Measurements from ENCODE around the gene SOX8.

The SOX8 gene

GRCh38 chr16:972316-973002 lies 9.1 kb upstream of the SOX8 start:
- DNase-seq (ENCODE audit: low read depth, low spot score), result no peak

- no peak for DNase-seq (ENCODE audit: low read depth, low spot score)
These were observed 8.2 kb upstream of the SOX8 start for GRCh38 chr16:973366-973765.

GRCh38 chr16:974001-974601 lies 7.5 kb upstream of the SOX8 start:
- no peak for DNase-seq (ENCODE audit: low read depth, low spot score)

GRCh38 chr16:974611-975261 lies 6.8 kb upstream of the SOX8 start:
- no peak for DNase-seq (ENCODE audit: low read depth, low spot score)

- no peak for DNase-seq (ENCODE audit: low read depth, low spot score)
These were observed 6.3 kb upstream of the SOX8 start for GRCh38 chr16:975291-975690.

GRCh38 chr16:976389-976931 lies 5.1 kb upstream of the SOX8 start:
- no peak for DNase-seq (ENCODE audit: low read depth, low spot score)

- no peak for DNase-seq (ENCODE audit: low read depth, low spot score)
These were observed 4.4 kb upstream of the SOX8 start for GRCh38 chr16:977081-977701.

GRCh38 chr16:977896-978295 lies 3.7 kb upstream of the SOX8 start:
- no peak for DNase-seq (ENCODE audit: low read depth, low spot score)

GRCh38 chr16:978403-978802 lies 3.2 kb upstream of the SOX8 start:
- DNase-seq (ENCODE audit: low read depth, low spot score), result no peak

- no peak for DNase-seq (ENCODE audit: low read depth, low spot score)
These were observed 2.4 kb upstream of the SOX8 start for GRCh38 chr16:979147-979546.

- DNase-seq (ENCODE audit: low read depth, low spot score), result no peak
These were observed 1.5 kb upstream of the SOX8 start for GRCh38 chr16:979859-980594.

GRCh38 chr16:980595-980854 lies 1.0 kb upstream of the SOX8 start:
- no peak for DNase-seq (ENCODE audit: low read depth, low spot score)

GRCh38 chr16:982145-983043 lies 824 bp downstream of the SOX8 start:
- DNase-seq (ENCODE audit: low read depth, low spot score), result no peak

- DNase-seq (ENCODE audit: low read depth, low spot score), result no peak
These were observed 1.8 kb downstream of the SOX8 start for GRCh38 chr16:983044-984030.

GRCh38 chr16:984121-984694 lies 2.6 kb downstream of the SOX8 start:
- DNase-seq (ENCODE audit: low read depth, low spot score), result no peak

GRCh38 chr16:984736-985636 lies 3.4 kb downstream of the SOX8 start:
- no peak for DNase-seq (ENCODE audit: low read depth, low spot score)

- no peak for DNase-seq (ENCODE audit: low read depth, low spot score)
These were observed 4.3 kb downstream of the SOX8 start for GRCh38 chr16:985646-986400.

GRCh38 chr16:986411-986810 lies 4.8 kb downstream of the SOX8 start:
- DNase-seq (ENCODE audit: low read depth, low spot score), result no peak
